Measurements from ENCODE around the gene ZNF579. TPM values are rescaled to one million over a fixed set of nuclear protein-coding genes. Genes with fewer than 3 reads are reported as not detected.

ZNF579 gene
- total RNA-seq, 1 donor from 2014 or later, result 2.4 TPM

GRCh38 chr19:55611983-55612645, 31.5 kb upstream of the ZNF579 start:
- no peak for DNase-seq (ENCODE audit: low read depth in 2 of 2)

- no peak for DNase-seq (ENCODE audit: low read depth in 2 of 2)
These were observed 30.8 kb upstream of the ZNF579 start for GRCh38 chr19:55611300-55611982.

- no peak for DNase-seq (ENCODE audit: low read depth in 2 of 2)
These were observed 28.7 kb upstream of the ZNF579 start for GRCh38 chr19:55609326-55609725.

DNA sequence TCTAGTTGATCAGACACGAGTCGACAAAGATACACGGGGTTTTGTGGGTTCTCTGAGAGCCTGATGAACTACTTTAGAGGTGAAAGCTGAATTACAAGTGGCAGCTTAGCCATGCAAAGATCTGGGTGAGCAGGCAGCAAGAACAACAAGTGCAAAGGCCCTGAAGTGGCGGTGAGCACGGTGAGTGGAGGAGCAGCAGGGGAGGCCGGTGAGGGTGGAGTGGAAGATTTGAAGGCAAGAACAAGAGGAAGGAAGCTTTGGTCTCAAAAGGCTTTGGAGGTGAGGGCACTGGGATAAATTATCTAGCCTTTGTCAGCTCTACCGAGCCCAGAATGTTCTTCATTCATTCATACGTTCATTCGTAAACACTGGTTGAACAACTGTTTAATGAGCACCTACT, 26.2 kb upstream of the ZNF579 start:
- DNase-seq (ENCODE audit: low read depth in 2 of 2), result no peak

GRCh38 chr19:55606471-55606787, 25.8 kb upstream of the ZNF579 start:
- no peak for DNase-seq (ENCODE audit: low read depth in 2 of 2)

DNA sequence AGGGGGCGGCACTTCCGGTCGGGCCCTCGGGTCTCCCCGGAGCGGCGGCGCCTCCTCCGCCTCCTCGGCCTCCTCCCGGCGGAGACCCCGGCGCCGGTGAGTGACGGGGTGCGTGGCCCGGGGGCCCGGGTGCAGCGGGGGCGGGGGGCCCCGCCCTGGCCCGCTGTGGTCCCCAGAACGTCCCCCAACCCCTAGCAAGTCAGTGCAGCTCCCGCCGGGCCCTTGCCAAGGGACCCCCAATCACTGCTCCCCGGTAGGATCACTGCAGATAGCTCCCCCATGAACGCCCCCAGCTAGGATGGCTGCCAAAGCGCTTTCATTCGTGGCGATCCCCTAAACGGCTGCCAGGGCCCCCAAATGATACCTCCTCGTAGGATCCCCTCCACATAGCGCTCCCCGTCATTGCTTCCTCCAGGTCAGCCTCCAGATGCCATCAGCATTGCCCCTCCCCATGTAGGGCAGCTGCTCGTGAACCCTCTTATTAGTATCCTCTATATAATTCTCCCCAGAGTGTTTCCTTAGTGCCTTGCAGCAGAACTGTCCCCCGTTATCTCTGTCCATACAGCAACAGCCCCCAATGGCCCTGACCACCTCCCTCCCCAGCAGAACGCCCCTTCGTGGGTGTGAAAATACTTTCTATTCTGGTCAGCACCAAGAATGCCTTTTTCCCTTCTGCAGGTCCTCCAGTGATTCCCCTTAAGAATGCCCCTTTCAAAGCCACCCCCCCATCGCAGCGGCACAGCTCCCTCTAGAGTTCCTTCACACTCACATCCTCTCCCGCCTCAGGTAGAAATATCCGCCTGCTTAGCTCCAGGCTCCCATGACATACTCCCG, 25.2 kb upstream of the ZNF579 start, which contains the start of gene ZNF865:
Gene ZNF865, plus strand, starts transcription at position 11 of the 834 bp plus-strand sequence. CDS start 7,972 bp downstream, outside the sequence.
- peak; percentile 81 to 89 for DNase-seq (ENCODE audit: low read depth in 2 of 2)

DNA sequence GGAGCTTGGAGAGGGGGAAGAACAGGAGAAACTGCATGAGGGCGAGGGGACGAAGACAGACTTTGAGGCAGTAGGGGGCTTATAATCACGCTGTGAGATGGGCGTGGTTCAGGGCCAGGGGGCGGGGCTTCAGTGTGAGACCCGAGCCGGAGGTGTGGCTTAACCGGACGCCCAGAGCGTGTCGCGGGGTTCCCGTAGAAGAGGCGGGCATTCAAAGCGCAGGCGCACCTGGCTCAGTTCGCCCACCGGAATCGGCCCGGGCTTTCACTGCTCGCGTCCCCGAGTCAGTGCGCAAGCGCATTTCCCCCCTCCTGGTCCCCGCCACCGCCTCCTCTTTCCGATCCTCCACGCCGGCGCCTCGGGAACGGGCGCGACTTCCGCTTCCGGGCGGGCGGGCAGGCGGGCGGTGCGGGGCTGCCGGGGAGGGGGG, 24.6 kb upstream of the ZNF579 start:
- DNase-seq (ENCODE audit: low read depth in 2 of 2), result peak; percentile 97 to 98

- no peak for DNase-seq (ENCODE audit: low read depth in 2 of 2)
These were observed 23.1 kb upstream of the ZNF579 start for GRCh38 chr19:55603581-55604292.

DNA sequence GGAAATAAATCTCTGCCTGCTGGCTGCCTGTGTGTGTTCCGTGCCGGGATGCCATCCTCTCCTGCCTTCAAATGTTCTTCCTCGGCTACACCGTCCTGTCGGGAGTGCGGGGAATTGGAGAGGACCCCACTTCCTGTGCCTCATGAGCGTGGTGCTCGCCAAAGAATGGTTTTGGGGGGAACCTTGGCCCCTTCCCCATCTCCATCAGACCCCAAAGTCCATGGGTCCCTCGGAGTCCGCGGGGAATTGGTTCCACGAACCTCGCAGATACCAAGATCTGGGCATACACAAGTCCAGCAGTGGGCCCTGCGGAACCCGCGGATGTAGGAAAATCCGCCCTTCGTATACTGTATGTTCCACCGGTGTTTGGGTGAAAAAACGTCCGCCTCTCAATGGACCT, 22.5 kb upstream of the ZNF579 start:
- no peak for DNase-seq (ENCODE audit: low read depth in 2 of 2)

DNA sequence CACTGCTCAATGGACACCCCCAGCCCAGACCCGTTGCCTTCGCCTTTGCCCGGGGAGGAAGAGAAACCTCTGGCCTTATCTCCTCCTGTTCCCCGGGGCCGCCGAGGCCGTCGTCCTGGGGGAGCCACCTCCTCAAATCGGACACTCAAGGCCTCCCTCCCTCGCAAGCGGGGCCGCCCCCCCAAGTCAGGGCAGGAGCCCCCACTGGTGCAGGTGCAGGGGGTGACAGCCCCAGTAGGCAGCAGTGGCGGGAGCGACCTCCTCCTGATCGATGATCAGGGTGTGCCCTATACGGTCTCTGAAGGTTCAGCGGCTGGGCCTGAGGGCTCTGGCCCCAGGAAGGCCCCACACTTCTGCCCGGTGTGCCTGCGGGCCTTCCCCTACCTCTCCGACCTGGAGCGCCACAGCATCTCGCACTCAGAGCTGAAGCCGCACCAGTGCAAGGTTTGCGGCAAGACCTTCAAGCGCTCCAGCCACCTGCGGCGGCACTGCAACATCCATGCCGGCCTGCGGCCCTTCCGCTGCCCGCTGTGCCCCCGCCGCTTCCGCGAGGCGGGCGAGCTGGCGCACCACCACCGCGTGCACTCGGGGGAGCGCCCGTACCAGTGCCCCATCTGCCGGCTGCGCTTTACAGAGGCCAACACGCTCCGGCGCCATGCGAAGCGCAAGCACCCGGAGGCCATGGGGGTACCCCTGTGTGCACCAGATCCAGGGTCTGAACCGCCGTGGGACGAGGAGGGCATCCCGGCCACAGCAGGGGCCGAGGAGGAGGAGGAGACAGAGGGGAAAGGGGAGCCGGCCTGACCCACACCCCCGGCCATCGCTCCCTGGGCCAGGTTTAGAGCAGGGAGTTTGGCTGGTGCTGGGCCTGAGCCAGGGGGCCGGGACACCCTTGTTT, 21.7 kb upstream of the ZNF579 start:
- no peak for DNase-seq (ENCODE audit: low read depth in 2 of 2)

DNA sequence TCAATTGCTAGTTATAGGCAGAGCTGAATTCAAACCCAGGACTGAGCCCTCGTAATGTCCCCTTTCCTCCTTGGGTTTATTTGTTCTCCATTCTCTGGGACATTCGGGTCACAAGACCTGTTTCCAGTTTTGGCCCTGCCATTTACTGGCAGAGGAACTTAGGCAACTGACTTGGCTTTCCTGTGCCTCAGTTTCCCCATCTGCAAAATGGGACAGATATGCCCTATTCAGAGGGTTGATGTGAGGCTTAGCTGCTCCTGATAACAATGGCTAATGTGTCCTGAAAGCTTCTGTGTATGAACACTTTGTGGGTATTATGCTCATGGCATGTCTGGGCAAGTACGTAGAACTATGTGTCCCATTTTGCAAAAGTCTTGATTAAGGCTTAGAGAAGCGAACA, 20.4 kb upstream of the ZNF579 start:
- no peak for DNase-seq (ENCODE audit: low read depth in 2 of 2)

DNA sequence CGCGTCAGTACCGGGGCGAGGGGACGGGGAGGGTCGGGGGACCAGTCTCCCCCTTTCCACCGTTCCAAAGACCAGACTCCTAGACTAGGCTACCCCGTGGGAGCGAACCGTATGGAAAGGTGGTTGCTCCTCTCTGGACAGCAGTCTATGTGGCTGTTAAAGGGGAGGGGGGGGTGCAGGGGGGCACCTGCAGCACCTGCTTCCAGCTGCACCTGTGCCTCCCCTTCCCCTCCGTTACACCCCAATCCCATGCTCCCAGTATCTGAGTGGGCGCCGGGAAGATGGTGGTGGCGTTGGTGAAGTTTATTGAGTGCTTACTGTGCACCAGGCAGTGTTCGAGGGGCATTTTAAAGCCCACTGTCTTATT, 20.0 kb upstream of the ZNF579 start:
- DNase-seq (ENCODE audit: low read depth in 2 of 2), result no peak

DNA sequence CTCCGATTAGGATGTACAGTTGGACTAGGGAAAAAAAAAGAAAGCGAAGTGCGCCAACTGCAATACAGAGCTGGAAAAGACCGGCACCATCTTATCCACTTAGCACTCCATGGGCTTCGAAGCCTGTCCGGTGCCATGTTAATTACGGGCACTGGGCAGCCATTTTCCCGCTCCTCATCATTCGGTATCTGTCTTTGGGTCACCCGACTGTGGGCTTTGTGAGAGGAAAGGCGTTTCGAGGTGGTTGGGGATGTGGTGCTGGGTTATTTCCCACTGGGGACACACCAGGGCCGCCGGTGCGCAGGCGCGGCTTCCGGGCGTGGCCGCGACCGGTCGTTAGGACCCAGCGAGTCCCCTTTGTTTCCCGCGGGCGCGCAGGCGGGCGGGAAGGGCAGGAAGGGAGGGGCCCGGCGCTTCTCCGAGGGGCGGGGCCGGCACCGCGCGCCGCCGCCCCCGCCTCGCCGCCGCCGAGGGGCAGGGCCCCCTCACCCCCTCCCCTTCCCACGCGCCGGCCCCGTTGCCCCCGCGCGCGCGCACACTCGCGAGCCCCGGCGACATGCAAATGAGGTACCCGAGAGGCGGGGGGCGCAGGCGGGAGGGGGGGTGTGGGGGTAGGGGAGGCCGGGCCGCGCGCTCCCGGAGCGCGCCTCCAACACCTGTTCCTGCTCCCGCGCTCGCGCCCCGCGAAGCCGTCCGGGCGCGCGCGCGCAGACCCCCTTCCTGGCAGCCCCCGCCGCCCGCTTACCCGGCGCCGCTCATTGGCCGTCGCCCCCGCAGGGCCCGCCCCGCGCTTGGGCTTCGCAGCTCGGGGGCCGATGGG, 19.4 kb upstream of the ZNF579 start, which contains the start of gene ZNF524:
Gene ZNF524, plus strand, starts transcription at position 447 of the 820 bp plus-strand sequence. CDS start 1,825 bp downstream, outside the sequence.
- peak; percentile 89 to 91 for DNase-seq (ENCODE audit: low read depth in 2 of 2)

GRCh38 chr19:55599468-55599841, 18.8 kb upstream of the ZNF579 start, which contains the start of gene FIZ1:
FIZ1 (minus strand) TSS chr19:55599517; CDS start chr19:55597865, 1,652 bp downstream.
- DNase-seq (ENCODE audit: low read depth in 2 of 2), result peak; percentile 99

- peak; percentile 98 for DNase-seq (ENCODE audit: low read depth in 2 of 2)
These were observed 18.2 kb upstream of the ZNF579 start for GRCh38 chr19:55598719-55599467.

DNA sequence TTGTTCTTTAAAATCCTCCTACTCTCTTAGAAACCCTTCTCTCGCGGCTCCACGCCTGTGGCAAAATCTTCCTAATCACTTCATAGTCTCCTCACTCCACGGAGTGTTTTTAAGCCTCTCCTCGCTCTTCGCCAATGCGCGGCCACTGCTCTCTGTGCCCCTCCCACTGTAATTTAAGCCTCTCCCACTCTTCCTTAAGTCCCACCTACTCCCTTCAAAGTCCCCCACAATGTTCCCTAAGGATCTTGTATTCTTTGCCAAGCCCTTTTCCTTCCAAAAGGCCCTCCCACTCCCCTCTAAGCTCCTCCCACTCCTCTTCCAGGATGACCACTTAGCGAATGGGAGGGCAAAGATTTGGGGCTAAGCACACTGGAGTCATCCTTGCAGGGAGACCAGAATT, 17.4 kb upstream of the ZNF579 start:
- DNase-seq (ENCODE audit: low read depth in 2 of 2), result no peak

- no peak for DNase-seq (ENCODE audit: low read depth in 2 of 2)
These were observed 16.9 kb upstream of the ZNF579 start for GRCh38 chr19:55597501-55597921.

- DNase-seq (ENCODE audit: low read depth in 2 of 2), result no peak
These were observed 15.7 kb upstream of the ZNF579 start for GRCh38 chr19:55596304-55596703.

DNA sequence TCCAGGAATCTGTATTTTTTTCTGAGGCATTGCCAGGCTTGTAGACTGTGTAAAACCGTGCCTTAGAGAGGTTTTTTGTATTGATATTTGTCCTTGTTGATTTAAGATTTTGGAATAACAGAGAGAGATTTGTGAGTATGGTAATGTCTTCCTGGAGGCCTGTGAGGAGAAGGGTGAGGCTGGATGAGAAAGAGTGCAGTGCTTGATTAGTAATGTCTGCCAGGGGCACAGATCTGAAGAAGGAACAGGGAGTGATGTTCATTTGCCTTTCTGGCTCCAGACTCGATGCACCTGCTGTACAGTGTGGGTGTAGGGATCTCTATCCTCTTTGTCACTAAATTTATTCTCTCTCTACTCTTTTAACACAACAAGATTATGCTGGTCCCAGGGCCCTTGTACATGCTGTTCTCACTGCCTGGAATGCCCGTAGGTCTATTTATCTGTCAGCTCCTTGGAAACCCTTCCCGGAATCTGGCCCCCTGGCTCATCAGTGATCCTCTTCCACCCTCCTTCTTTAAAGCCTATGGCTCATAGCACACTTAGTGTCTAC, 14.4 kb upstream of the ZNF579 start:
- no peak for DNase-seq (ENCODE audit: low read depth in 2 of 2)
